Measurements from ENCODE around the gene USP7.

DNA sequence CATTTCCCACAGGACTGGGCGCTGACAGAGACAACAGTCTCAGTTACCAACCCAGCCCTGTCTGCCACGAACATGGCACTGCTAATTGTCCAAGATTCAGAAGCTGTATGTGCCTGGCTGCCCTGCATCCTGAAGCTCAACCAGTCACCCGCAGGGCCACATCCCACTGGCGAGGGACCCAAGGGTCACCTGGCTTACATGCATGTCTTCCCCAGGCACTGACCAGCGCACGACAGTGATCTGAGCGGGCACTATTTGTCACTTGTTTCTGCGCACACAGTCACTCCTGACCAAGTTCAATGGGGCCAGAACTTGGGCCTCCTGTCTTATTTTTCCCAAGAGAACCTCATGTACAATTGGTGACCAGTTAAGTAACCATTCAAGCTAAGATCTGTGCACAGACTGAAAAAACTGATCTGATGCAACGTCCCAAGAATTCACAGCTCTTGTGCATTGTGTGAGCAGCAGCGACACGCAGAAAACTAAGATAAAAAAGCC is 13.1 kb downstream of the USP7 start:
- TF ChIP-seq, protein P1, sequence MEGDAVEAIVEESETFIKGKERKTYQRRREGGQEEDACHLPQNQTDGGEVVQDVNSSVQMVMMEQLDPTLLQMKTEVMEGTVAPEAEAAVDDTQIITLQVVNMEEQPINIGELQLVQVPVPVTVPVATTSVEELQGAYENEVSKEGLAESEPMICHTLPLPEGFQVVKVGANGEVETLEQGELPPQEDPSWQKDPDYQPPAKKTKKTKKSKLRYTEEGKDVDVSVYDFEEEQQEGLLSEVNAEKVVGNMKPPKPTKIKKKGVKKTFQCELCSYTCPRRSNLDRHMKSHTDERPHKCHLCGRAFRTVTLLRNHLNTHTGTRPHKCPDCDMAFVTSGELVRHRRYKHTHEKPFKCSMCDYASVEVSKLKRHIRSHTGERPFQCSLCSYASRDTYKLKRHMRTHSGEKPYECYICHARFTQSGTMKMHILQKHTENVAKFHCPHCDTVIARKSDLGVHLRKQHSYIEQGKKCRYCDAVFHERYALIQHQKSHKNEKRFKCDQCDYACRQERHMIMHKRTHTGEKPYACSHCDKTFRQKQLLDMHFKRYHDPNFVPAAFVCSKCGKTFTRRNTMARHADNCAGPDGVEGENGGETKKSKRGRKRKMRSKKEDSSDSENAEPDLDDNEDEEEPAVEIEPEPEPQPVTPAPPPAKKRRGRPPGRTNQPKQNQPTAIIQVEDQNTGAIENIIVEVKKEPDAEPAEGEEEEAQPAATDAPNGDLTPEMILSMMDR (IDR thresholded peaks at IDR 0.05) = no peak
- TF ChIP-seq POLR2A (IDR thresholded peaks at IDR 0.05) = no peak

Measured in testis (tissue), 2 donors.